Stimulated activated effector memory CD8-positive, alpha-beta T cell treated with anti-CD3 and anti-CD28 coated beads, Interleukin-12 subunit alpha, Interleukin-12 subunit beta, amount 100 ng/mL, for 72 hours (primary cell): ENCODE results near the gene DEPDC1B.
"Not testable (repeated sequence)": the region's sequence is repeated elsewhere in the genome, so short reads cannot be mapped to it uniquely, and the experiment has no call there.

Experiments
- ATAC-seq: fragments of 150-1000 bp; cut with Tn5 transposase; 2 replicates; pipeline ENCODE4 v1.10.0; 2021
- DNase-seq, 2 donors: peaks; one replicate each; pipeline ENCODE4 v3.0.0; 2021 to 2022; ENCODE audit warnings: low spot score in 2 of 2
- H3K27ac Mint-ChIP-seq: one replicate; pipeline ENCODE4 v1.8.0; 2022; ENCODE audit warnings: mild to moderate bottlenecking, mixed read lengths
- H3K36me3 Mint-ChIP-seq: one replicate; pipeline ENCODE4 v1.8.0; 2022; ENCODE audit warnings: mild to moderate bottlenecking, mixed read lengths
- H3K4me1 Mint-ChIP-seq: one replicate; pipeline ENCODE4 v1.8.0; 2022; ENCODE audit warnings: mixed read lengths
- H3K4me3 Mint-ChIP-seq: one replicate; pipeline ENCODE4 v1.8.0; 2022; ENCODE audit warnings: mild to moderate bottlenecking, mixed read lengths
- H3K9me3 Mint-ChIP-seq: one replicate; pipeline ENCODE4 v1.8.0; 2022; ENCODE audit warnings: mixed read lengths

The DEPDC1B gene

GRCh38 chr5:60590172-60590571 lies 109.8 kb downstream of the DEPDC1B start:
- DNase-seq: no peak
- no peaks in the 10 kb centered on the region for H3K36me3 Mint-ChIP-seq
- H3K4me3 Mint-ChIP-seq: no peak overlapping the region
- H3K27ac Mint-ChIP-seq: no peak overlapping the region
- ATAC-seq: no peak
- H3K4me1 Mint-ChIP-seq: no peaks in the 10 kb centered on the region
- H3K9me3 Mint-ChIP-seq: peaks cover 4% of the 10 kb centered on the region

DNA sequence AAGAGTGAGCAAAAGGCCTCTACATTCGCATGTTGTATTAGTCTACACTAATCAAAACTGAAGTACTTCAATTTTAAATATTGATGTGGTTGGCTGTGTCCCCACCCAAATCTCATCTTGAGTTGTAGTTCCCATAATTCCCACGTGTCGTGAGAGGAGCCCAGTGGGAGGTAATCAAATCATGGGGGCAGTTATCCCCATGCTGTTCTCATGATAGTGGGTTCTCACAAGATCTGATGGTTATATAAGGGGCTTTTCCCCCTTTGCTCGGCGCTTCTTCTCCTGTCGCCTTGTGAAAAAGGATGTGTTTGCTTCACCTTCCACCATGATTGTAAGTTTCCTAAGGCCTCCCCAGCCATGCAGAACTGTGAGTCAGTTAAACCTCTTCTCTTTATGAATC lies 112.7 kb downstream of the DEPDC1B start:
- H3K4me1 Mint-ChIP-seq, H3K36me3 Mint-ChIP-seq, ATAC-seq, H3K9me3 Mint-ChIP-seq, H3K27ac Mint-ChIP-seq, DNase-seq, H3K4me3 Mint-ChIP-seq: not testable (repeated sequence)

- Mint-ChIP-seq H3K36me3 (no peaks in the 10 kb centered on the region), H3K9me3 (peaks cover 4% of the 10 kb centered on the region), H3K27ac (no peak overlapping the region), H3K4me3 (no peak overlapping the region), H3K4me1 (no peaks in the 10 kb centered on the region)
- ATAC-seq (no peak), DNase-seq (no peak)
Observed at GRCh38 chr5:60586307-60586901, 113.6 kb downstream of the DEPDC1B start.

GRCh38 chr5:60585618-60586017 lies 114.3 kb downstream of the DEPDC1B start:
- H3K27ac Mint-ChIP-seq: no peak overlapping the region
- no peak for DNase-seq
- H3K4me3 Mint-ChIP-seq: no peak overlapping the region
- H3K36me3 Mint-ChIP-seq: no peaks in the 10 kb centered on the region
- peaks cover 4% of the 10 kb centered on the region for H3K9me3 Mint-ChIP-seq
- no peaks in the 10 kb centered on the region for H3K4me1 Mint-ChIP-seq
- no peak for ATAC-seq

DNA sequence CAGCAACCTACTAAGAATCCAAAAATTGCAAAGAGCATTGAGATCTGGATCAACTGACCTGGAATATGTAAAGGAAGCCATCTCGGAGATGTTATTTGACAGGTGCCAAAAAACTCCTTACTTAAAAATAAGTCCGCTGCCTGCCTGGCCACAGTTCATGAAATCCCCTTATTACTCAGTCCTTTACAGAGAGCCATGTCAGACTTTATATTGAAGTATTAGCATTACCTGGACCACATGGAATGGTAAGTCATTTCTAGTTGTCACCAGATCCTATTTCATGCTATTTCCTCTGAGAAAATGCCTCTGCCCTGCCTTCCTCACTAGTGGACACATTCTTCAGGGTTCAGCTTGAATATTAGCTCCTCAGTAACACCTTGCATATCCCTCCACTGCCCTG lies 115.7 kb downstream of the DEPDC1B start:
- Mint-ChIP-seq H3K9me3 (no peaks in the 10 kb centered on the region), H3K27ac (no peak overlapping the region), H3K4me3 (no peak overlapping the region), H3K4me1 (no peaks in the 10 kb centered on the region), H3K36me3 (no peaks in the 10 kb centered on the region)
- no peak for DNase-seq
- ATAC-seq: no peak

- no peaks in the 10 kb centered on the region for H3K9me3 Mint-ChIP-seq
- H3K4me3 Mint-ChIP-seq: no peak overlapping the region
- no peak overlapping the region for H3K27ac Mint-ChIP-seq
- no peaks in the 10 kb centered on the region for H3K4me1 Mint-ChIP-seq
- DNase-seq (no peak), ATAC-seq (no peak)
- no peaks in the 10 kb centered on the region for H3K36me3 Mint-ChIP-seq
Observed at GRCh38 chr5:60583616-60584015, 116.3 kb downstream of the DEPDC1B start.

DNA sequence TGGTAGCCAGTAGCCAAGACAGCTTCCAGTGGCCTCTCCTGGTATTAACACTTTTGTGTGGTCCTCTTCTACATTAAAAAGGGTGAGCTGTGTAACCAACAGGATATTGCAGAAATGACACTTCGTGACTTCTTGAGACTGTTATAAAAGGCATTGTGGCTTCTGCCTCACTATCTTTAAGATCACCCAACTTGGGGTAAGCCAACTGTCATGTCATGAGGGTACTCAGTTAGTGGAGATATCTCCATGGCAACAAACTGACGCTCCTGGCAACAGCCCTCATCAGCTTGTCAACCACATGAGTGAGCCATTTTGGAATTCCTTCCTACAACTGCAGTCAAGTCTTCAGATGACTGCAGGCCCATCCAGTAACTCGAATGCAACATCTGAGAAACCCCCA lies 121.7 kb downstream of the DEPDC1B start:
- Mint-ChIP-seq H3K4me3 (no peak overlapping the region), H3K4me1 (no peaks in the 10 kb centered on the region), H3K27ac (no peak overlapping the region)

GRCh38 chr5:60577116-60577515 lies 122.8 kb downstream of the DEPDC1B start:
- Mint-ChIP-seq H3K36me3 (no peaks in the 10 kb centered on the region), H3K9me3 (peaks cover 5% of the 10 kb centered on the region), H3K4me3 (no peak overlapping the region), H3K4me1 (no peaks in the 10 kb centered on the region), H3K27ac (no peak overlapping the region)
- ATAC-seq (no peak), DNase-seq (no peak)

More for the DNA sequence above, 121.7 kb downstream of the DEPDC1B start:
- DNase-seq (no peak), ATAC-seq (no peak)
- Mint-ChIP-seq H3K36me3 (no peaks in the 10 kb centered on the region), H3K9me3 (peaks cover 5% of the 10 kb centered on the region)

DNA sequence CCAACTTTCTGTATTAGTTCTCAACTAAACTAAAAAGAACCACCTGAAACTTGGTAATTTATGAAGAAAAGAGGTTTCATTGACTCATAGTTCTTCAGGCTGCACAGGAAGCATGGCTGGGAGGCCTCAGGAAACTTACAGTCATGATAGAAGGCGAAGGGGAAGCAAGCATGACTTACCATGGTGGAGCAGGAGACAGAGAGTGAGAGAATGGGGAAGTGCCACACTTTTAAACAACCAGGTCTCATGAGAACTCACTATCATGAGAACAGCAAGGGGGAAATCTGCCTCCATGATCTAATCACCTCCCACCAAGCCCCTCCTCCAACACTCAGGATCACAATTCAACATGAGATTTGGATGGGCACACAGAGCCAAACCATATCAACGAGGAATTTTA lies 123.5 kb downstream of the DEPDC1B start:
- DNase-seq (no peak), ATAC-seq (no peak)
- Mint-ChIP-seq H3K4me3 (no peak overlapping the region), H3K4me1 (no peaks in the 10 kb centered on the region), H3K27ac (no peak overlapping the region), H3K36me3 (no peaks in the 10 kb centered on the region), H3K9me3 (peaks cover 5% of the 10 kb centered on the region)

GRCh38 chr5:60568646-60569045 lies 131.3 kb downstream of the DEPDC1B start:
- H3K4me3 Mint-ChIP-seq: no peak overlapping the region
- no peak overlapping the region for H3K27ac Mint-ChIP-seq
- no peaks in the 10 kb centered on the region for H3K36me3 Mint-ChIP-seq
- H3K9me3 Mint-ChIP-seq: peaks cover 11% of the 10 kb centered on the region
- no peak for DNase-seq
- no peak for ATAC-seq
- no peaks in the 10 kb centered on the region for H3K4me1 Mint-ChIP-seq

DNA sequence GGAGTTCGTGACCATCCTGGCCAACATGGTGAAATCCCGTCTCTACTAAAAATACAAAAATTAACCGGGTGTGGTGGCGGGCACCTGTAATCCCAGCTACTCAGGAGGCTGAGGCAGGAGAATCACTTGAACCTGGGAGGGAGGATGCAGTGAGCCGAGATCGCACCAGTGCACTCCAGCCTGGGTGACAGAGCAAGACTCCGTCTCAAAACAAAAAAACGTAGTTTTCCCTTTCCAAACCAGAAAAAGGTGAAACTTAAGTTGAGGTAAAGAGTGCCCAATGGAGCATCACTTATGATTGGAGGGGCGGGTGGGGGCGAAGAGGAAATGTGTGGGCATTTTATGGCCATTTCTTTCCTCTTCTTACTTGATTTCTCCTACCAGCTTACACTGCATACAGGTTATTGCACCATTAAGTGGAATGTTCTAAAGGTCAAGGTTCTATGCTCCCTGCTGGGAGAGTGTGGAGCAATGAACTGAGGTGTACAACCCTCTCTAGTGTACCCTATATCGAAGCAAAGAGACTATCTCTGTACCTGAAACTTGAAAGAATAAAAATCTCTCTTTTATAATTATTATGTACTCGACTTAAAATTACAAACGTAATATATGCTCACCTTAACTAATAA lies 136.2 kb downstream of the DEPDC1B start:
- Mint-ChIP-seq H3K36me3 (no peaks in the 10 kb centered on the region), H3K4me1 (no peaks in the 10 kb centered on the region), H3K27ac (no peak overlapping the region), H3K9me3 (peaks cover 8% of the 10 kb centered on the region), H3K4me3 (no peak overlapping the region)
- DNase-seq (no peak), ATAC-seq (no peak)

- H3K27ac Mint-ChIP-seq, H3K36me3 Mint-ChIP-seq, H3K4me3 Mint-ChIP-seq, DNase-seq, H3K4me1 Mint-ChIP-seq, H3K9me3 Mint-ChIP-seq, ATAC-seq: not testable (repeated sequence)
Observed at GRCh38 chr5:60553291-60553690, 146.7 kb downstream of the DEPDC1B start.

DNA sequence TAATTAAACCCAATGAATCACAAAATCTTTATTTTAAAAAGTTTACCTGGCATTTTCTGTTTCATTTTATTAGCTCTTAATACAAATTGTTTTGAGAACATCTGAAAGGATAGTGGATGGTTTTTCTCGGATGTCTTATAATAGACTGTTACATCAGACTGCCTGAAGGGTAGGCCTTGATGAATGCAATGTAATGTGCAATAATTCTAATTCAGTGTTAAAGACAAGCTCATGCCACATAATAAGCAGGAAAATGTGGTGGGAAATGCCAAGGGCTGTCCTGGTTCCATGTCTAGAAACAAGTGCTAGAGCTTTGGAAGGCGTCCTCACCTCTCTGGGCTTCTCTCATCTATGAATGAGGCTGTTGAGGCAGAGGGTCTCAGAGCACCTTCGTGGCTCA lies 148.1 kb downstream of the DEPDC1B start:
- no peak overlapping the region for H3K4me3 Mint-ChIP-seq
- ATAC-seq: no peak
- DNase-seq: no peak
- H3K36me3 Mint-ChIP-seq: no peaks in the 10 kb centered on the region
- H3K9me3 Mint-ChIP-seq: no peaks in the 10 kb centered on the region
- H3K27ac Mint-ChIP-seq: no peak overlapping the region
- no peaks in the 10 kb centered on the region for H3K4me1 Mint-ChIP-seq

DNA sequence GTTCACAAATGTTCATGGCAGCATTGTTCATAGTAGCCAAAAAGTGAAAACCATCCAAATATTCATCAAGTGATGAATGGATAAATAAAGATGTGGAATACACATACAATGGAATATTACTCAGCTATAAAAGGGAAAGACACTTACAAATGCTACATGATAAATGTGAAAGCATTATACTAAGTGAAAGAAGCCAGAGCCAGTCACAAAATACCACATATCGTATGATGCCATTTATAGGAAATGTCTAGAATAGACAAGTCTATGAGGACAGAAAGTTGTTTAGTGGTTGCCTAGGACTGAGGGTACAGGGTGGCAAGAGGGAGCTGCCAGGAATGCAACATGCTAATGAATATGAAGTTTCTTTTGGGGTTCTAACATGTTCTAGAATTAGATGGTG lies 148.7 kb downstream of the DEPDC1B start:
- Mint-ChIP-seq H3K27ac (no peak overlapping the region), H3K9me3 (no peaks in the 10 kb centered on the region), H3K36me3 (no peaks in the 10 kb centered on the region), H3K4me3 (no peak overlapping the region), H3K4me1 (no peaks in the 10 kb centered on the region)
- ATAC-seq (no peak), DNase-seq (no peak)

- H3K4me1 Mint-ChIP-seq: no peaks in the 10 kb centered on the region
- no peak for ATAC-seq
- H3K4me3 Mint-ChIP-seq: no peak overlapping the region
Observed at GRCh38 chr5:60550311-60550710, 149.7 kb downstream of the DEPDC1B start.

GRCh38 chr5:60549841-60550240 lies 150.1 kb downstream of the DEPDC1B start:
- no peaks in the 10 kb centered on the region for H3K4me1 Mint-ChIP-seq
- H3K9me3 Mint-ChIP-seq: no peaks in the 10 kb centered on the region
- no peak overlapping the region for H3K4me3 Mint-ChIP-seq
- H3K27ac Mint-ChIP-seq: no peak overlapping the region
- H3K36me3 Mint-ChIP-seq: no peaks in the 10 kb centered on the region
- DNase-seq (no peak), ATAC-seq (no peak)

More at GRCh38 chr5:60550311-60550710, 149.7 kb downstream of the DEPDC1B start:
- H3K27ac Mint-ChIP-seq: no peak overlapping the region
- no peaks in the 10 kb centered on the region for H3K36me3 Mint-ChIP-seq
- DNase-seq: no peak
- no peaks in the 10 kb centered on the region for H3K9me3 Mint-ChIP-seq
